Endothelial cell of umbilical vein (primary cell): ENCODE data around the gene PAXX.

Source experiments
- EZH2 ChIP-seq: IDR thresholded peaks from 2 replicates; pipeline ENCODE4 v1.6.1; 2012; ENCODE audit warnings: borderline replicate concordance, low read depth, mild to moderate bottlenecking, moderate library complexity, low read length, inconsistent platforms; ENCODE audit not compliant: severe bottlenecking
- JUN ChIP-seq: IDR thresholded peaks from 2 replicates; pipeline ENCODE4 v1.6.1; 2011; ENCODE audit warnings: borderline replicate concordance, low read depth; ENCODE audit not compliant: insufficient read length, insufficient read depth
- MYC ChIP-seq: IDR thresholded peaks from one replicate; pipeline ENCODE4 v1.6.1; 2011; ENCODE audit warnings: mild to moderate bottlenecking, low read depth, low read length
- POLR2A ChIP-seq: IDR thresholded peaks from 2 replicates; pipeline ENCODE4 v1.6.1; 2012; ENCODE audit warnings: low read depth, mild to moderate bottlenecking, control low read depth, low read length
- POLR2AphosphoS5 ChIP-seq: IDR thresholded peaks from 2 replicates; pipeline ENCODE4 v1.6.1; 2012; ENCODE audit warnings: low read depth, mild to moderate bottlenecking, control low read depth, low read length, moderate library complexity; ENCODE audit not compliant: insufficient read depth
- TF ChIP-seq, protein P1 (sequence below), 2 donors: IDR thresholded peaks; 1 replicate in 1 of 2; 2 replicates in 1 of 2; pipeline ENCODE4 v1.5.1; 2011; ENCODE audit warnings: low read length in 2 of 2, mild to moderate bottlenecking in 2 of 2, moderate library complexity in 2 of 2, control low read depth in 1 of 2, inconsistent platforms in 1 of 2, low read depth in 1 of 2; ENCODE audit not compliant: insufficient read depth in 1 of 2; ENCODE audit errors: extremely low read depth in 1 of 2
- TF ChIP-seq, protein P2 (sequence below): IDR thresholded peaks from 2 replicates; pipeline ENCODE4 v1.6.1; 2011; ENCODE audit not compliant: insufficient read depth, insufficient read length

- TF ChIP-seq, protein P1, sequence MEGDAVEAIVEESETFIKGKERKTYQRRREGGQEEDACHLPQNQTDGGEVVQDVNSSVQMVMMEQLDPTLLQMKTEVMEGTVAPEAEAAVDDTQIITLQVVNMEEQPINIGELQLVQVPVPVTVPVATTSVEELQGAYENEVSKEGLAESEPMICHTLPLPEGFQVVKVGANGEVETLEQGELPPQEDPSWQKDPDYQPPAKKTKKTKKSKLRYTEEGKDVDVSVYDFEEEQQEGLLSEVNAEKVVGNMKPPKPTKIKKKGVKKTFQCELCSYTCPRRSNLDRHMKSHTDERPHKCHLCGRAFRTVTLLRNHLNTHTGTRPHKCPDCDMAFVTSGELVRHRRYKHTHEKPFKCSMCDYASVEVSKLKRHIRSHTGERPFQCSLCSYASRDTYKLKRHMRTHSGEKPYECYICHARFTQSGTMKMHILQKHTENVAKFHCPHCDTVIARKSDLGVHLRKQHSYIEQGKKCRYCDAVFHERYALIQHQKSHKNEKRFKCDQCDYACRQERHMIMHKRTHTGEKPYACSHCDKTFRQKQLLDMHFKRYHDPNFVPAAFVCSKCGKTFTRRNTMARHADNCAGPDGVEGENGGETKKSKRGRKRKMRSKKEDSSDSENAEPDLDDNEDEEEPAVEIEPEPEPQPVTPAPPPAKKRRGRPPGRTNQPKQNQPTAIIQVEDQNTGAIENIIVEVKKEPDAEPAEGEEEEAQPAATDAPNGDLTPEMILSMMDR (IDR thresholded peaks at IDR 0.05; ENCODE audit: extremely low read depth in 1 of 2, insufficient read depth in 1 of 2, low read depth in 1 of 2, low read length in 2 of 2) = no peak
- no peak for TF ChIP-seq EZH2
- TF ChIP-seq POLR2A = no peak
- TF ChIP-seq, protein P2, sequence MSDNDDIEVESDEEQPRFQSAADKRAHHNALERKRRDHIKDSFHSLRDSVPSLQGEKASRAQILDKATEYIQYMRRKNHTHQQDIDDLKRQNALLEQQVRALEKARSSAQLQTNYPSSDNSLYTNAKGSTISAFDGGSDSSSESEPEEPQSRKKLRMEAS = no peak
- no peak for TF ChIP-seq POLR2AphosphoS5
- no peak for TF ChIP-seq MYC
- no peak for TF ChIP-seq JUN
Measured at GRCh38 chr9:136992819-136993369, 672 bp downstream of the PAXX start.
